Activated naive CD8-positive, alpha-beta T cell treated with anti-CD3 and anti-CD28 coated beads, Interleukin-2, amount 50 U/mL, for 16 hours (primary cell): ENCODE results near the gene TP53.
"Not testable (repeated sequence)": the region's sequence is repeated elsewhere in the genome, so short reads cannot be mapped to it uniquely, and the experiment has no call there.

ENCODE experiments used
- DNase-seq: peaks from one replicate; pipeline ENCODE4 v3.0.0-alpha.2; 2020; ENCODE audit warnings: low read depth, low spot score

Gene TP53

DNA sequence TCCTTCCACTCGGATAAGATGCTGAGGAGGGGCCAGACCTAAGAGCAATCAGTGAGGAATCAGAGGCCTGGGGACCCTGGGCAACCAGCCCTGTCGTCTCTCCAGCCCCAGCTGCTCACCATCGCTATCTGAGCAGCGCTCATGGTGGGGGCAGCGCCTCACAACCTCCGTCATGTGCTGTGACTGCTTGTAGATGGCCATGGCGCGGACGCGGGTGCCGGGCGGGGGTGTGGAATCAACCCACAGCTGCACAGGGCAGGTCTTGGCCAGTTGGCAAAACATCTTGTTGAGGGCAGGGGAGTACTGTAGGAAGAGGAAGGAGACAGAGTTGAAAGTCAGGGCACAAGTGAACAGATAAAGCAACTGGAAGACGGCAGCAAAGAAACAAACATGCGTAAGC lies 12.4 kb downstream of the TP53 start:
- no peak for DNase-seq

DNA sequence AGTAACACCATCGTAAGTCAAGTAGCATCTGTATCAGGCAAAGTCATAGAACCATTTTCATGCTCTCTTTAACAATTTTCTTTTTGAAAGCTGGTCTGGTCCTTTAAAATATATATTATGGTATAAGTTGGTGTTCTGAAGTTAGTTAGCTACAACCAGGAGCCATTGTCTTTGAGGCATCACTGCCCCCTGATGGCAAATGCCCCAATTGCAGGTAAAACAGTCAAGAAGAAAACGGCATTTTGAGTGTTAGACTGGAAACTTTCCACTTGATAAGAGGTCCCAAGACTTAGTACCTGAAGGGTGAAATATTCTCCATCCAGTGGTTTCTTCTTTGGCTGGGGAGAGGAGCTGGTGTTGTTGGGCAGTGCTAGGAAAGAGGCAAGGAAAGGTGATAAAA lies 14.1 kb downstream of the TP53 start:
- no peak for DNase-seq

DNA sequence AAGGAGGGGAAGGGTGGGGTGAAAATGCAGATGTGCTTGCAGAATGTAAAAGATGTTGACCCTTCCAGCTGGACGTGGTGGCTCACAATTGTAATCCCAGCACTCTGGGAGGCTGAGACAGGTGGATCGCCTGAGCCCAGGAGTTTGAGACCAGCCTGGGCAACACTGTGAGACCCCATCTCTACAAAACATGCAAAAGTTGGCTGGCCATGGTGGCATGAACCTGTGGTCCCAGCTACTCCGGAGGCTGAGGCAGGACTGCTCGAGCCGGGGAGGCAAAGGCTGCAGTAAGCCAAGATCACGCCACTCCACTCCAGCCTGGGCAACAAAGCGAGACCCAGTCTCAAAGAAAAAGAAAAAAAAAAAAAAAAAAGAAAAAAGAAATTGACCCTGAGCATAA lies 18.8 kb downstream of the TP53 start:
- no peak for DNase-seq

DNA sequence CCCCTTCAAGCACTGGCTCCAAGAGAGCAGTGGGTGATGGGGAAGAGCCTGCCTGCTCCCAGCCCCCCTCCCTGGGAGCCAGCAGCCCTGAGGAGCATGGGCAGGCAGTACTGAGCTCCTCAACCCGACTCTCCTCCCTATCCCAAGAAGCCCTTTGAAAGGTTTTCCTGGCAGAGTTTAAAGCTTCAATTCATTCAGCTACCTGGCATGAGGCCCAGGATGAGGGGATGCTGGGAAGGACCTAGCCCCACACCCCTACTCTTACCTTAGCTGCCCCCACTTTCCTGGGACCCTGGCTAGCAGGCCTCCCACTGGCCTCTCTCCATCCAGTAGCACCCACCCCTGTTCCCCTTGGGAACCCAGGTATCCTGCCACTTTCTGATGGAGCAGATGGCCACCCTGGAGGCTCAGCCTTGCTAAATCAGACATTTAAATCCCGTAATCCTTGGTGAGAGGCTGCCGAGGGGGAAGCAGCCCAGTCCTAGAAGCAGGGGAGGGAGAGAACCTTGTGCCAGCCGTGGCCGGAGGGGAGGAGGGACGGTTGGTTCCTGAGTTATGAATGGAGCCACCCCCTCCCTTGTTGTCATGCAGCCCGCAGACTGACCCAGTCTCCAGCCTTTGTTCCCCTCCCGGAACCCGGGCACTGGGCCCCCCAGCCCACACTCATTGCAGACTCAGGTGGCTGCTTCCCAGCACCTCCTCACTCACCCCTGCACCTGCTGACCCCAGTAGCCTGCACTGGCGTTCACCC lies 19.5 kb downstream of the TP53 start:
- DNase-seq = no peak

DNA sequence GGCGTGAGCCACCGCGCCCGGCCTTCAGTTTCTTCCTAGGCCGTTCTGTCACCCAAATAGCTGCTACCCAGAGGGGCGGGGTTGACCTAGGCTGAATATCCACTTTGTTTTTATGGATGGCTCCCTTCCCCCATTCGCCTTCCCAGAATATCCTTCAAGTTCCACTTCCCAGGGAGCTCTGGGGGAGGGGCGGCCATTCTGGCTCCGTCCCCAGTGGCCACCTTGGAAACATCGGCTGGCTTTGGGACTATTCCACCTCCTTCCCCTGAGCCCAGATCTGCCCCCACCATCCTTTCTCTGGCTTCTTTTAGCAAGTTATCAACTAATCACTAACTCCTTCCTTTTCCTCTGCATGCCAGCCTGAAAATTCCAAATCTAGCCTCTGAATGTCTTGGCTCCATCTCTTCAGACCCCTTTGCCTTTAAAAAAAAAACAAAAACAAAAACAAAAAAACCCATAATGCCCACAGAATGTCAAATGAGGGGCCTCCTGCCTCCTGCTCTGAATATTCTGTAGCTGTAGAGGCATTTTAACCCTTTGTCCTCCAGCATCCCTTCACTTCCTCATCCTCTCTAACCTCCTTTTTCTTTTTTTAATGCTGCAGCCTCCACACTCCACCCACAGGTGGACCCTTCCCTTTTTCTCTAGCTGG lies 30.2 kb downstream of the TP53 start:
- DNase-seq = no peak

DNA sequence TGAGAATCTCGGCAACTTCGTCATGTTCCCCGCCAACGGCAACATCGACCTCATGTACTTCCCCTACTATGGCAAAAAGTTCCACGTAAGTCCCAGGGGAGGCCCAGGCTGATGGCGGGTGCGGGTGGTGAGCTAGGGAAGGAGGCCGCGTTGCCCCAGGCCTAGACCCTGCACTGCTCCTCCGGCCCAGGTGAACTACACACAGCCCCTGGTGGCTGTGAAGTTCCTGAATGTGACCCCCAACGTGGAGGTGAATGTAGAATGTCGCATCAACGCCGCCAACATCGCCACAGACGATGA lies 31.8 kb downstream of the TP53 start:
- DNase-seq = no peak

DNA sequence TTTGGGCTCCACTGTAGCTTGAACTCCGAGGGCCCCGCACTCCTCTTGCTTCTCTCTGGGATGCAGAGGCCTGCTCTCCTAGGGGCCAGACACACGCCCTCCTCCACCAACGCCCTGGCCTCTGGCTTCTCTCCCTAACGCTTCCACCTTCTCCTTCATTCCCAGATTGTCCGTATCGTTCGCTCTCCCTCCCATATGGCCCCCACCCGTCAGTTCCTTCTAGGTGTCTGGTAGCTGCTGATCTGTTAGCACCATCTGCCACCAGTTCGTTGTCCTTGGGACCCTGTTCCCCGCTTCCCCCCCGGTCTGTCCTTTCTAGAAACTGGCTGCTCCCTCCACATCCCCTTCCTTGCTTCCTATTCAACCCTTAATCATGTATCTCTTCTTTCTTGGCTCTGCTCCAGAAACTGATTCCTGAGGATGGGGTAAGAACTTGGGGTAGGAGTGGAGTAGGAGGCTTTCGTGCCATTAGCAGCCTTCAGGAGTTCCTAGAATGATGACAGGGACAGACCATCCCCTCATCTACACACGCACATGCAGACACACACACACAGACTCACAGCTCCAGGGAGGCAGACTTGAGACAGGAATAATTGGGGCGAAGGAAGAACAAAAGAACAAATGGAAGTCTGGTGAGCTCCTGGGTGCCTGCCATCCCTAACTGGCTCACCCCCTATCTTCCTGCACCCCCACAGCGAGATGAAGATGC lies 32.3 kb downstream of the TP53 start:
- DNase-seq = no peak

DNA sequence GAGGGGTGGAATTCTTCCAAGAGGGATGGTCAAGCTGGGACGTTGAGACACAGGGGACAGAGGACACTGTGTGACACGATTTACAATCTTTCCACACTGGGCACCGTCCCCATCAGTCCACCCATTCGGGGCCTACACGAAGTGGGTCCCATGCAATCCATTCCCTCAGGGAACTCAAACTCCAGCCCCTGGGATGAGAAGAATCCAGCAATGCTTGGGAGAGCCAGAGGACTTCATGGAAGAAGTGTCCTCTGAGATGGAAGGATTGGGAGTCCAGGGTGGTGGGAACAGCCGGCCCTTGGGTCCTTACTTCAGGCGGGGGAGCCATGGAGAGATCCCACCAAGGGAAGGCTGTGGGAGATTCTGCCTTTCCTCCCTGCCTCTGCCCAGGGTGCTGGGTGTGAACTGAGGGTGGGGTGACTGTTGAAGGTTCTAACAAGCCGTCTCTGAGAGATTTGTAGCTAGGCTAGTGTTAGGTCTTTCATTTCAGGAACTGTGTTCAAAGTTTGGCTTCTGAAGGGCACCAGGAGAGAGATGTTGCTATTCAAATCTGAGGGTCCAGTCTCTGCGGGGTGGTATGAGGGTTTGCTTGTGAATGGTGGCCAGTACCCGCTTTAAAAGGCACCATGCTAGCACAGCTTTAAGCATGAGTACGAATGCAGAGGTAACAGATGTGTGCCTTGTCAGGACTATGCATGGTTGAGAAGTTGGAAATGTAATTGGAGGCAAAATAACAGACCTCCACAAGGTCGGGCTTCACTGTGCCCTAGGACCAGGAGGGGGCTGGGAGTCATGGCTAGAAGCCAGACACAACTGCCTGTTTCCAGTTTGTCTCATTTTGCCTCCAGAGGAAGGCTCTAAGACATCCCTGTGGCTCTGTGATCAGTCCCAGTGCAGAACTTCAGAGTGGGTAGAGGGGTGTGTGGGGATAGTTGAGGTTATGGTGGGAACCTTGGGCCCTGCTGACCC lies 34.6 kb downstream of the TP53 start:
- no peak for DNase-seq

DNA sequence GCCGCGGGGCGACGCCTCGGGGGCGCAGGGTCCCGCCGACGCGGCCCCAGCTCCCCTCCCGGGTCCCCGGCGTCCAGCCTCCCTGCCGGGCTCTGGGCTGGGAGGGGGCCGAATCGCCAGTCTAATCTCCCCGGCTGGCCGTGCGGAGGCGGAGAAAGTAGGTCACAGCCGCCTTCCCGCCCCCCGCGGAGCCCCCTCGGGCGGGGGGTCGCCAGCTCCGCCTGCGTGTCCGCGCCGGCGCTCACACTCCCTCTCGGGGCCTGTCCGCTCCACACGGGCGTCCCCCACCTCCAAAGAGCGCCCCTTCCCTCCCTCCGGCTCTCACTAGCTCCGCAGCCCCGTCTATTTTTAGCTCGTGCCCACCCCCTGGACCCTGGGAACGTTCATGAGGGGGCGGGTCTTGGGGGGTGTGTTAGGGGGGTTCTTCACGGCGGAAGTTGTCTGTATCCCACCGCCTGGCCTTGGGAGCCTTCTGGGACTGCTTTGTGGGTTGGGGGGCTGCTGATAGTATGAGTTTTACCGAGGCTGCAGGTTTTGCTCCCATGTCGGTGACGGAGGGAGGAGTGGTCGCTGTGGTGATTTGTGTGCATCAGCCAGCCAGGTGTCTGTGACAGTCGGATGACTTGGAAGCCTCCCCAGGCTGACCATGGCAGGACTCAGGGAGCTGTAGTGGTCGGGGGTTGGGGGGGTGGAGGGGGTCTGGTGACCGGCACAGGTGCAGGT lies 35.5 kb downstream of the TP53 start:
- no peak for DNase-seq

DNA sequence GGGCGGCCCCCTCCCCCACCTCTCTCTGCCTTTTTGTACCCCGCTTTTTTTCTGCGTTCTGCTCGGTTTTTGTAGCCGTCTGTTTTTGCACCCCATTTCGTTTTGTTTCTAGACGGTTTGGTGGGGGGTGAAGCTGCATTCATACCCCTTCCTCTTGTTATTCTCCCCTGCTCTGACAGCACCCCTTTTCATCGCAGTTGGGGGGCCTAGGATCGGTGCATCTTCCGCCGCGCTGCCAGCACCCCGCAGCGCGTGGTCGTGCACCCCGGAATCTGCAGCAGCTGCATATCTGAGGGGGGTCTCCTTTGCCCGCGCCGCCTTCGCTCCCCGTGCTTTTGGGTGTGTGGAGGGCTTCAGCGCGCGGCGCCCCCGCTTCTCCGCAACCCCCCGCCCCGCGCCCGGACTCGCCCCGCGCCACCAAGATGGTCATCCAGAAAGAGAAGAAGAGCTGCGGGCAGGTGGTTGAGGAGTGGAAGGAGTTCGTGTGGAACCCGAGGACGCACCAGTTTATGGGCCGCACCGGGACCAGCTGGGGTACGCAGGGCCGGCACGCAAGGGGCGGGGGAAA lies 36.1 kb downstream of the TP53 start:
- no peak for DNase-seq

DNA sequence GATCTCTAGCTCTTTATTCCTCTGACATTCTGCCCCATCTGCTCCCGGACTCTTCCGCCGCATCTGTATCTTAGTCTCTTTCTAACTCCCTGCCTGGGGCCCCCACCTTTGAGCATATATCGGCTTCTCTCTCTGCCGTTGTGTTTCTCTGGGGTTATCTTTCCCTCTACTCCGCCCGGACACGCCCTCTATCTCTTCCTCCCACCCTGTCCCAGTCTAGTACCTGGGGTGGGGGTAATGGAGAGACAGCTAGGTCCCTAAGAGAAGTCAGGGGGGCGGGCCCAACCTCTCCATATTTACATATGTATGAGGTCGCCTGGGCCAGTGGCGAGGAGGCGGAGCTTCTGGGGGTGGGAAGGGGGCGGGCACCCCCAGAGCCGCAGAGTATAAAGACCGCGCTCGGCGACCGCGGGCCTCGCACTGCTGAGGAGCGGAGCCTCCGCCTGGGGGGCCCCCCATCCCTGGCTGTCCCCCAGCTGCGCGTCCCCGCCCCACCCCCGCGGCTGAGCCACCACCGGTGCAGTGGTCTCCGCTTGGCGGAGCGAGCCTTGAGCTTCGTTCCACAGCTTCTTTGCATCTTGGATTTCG lies 36.7 kb downstream of the TP53 start, which contains the start of gene ATP1B2:
TSS of gene ATP1B2 (plus strand) at position 418 of the 588 bp plus-strand sequence. CDS start 593 bp downstream, outside the sequence.
- peak; percentile 54 for DNase-seq

DNA sequence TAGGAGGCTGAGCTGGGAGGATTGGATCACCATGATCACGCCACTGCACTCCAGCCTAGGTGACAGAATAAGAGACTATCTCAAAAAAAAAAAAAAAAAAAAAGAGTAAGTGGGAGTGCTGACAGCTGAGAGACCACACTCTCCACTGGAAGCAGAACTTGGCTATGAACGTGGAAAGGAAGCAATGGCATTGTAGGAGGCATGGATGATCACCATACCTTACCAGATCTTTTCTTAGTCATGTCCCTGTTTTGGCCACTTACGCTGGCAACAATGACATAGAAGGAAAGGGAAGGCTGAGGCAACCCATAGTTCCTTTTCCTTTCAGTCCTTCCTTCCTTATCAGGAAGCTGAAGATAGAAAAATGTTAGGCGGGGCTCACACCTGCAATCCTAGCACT lies 40.3 kb downstream of the TP53 start:
- DNase-seq = no peak

DNA sequence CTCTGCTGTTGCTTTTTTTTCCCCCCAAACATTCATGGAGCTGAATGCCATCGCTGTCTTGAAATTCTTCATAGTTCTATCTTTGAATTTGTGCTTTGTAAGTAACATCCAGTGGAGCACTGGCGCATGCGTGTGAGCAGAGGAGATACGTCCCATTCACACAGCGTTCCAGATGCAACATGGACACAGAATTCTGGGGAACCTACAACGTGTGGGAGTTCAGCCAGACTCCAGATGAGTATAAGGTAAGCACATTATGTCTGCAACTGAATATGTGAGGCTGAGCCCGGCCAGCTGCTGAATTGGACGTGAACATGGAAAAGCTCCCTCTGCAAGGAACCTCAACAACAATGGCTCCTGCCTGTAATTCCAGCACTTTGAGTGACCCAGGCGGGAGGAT lies 40.8 kb downstream of the TP53 start:
- DNase-seq = no peak

DNA sequence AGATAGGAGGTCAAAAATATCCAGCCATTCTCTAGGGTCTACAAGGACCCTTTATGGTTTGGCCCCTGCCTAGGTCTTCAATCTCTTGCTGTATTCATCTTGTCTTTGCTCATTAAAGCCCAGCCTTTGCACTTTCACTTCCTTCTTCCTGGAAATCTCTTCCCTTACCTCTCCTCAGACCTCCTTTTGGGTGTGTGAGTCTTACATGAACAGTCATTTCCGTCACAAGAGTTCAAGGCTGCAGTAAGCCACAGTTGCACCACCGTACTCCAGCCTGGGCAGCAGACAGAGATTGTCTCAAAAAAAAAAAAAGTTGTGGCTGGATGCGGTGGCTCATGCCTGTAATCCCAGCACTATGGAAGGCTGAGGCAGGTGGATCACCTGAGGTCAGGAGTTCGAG lies 42.5 kb downstream of the TP53 start:
- DNase-seq = no peak

DNA sequence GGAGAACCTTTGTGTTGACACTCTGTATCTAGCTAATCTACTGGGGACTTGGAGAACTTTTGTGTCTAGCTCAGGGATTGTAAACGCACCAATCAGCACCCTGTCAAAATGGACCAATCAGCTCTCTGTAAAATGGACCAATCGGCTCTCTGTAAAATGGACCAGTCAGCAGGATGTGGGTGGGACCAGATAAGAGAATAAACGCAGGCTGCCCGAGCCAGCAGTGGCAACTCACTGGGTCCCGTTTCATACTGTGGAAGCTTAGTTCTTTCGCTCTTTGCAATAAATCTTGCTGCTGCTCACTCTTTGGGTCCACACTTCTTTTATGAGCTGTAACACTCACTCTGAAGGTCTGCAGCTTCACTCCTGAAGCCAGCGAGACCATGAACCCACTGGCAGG lies 45.7 kb downstream of the TP53 start:
- not testable (repeated sequence) for DNase-seq

DNA sequence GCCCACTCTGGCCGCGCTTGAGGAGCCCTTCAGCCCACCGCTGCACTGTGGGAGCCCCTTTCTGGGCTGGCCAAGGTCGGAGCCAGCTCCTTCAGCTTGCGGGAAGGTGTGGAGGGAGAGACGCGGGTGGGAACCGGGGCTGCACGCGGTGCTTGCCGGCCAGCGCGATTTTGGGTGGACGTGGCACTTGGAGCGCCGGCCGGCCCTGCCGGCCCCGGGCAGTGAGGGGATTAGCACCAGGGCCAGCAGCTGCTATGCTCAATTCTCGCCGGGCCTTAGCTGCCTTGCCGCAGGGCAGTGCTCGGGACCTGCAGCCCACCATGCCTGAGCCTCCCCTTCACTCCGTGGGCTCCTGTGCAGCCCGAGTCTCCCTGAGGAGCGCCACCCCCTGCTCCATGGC lies 46.5 kb downstream of the TP53 start:
- no peak for DNase-seq

DNA sequence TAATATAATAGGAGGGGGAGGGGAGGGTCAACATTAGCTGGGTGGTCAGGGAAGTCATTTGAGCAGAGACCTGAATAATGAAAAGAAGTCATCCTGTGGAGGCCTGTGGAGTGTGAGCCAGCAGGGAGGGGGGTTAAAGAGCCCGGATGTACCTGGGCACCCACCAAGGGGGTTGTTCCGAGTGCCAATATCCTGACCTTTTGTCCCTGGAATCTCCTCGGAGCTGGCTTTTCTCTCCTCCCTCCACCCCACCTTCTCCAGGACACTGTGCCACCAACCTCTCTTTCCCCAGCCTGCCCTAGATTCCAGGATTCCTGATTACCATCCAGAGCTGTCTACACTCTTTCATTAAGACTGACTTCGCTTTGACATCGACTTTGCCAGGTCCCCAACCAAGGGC lies 51.1 kb downstream of the TP53 start:
- DNase-seq = no peak

DNA sequence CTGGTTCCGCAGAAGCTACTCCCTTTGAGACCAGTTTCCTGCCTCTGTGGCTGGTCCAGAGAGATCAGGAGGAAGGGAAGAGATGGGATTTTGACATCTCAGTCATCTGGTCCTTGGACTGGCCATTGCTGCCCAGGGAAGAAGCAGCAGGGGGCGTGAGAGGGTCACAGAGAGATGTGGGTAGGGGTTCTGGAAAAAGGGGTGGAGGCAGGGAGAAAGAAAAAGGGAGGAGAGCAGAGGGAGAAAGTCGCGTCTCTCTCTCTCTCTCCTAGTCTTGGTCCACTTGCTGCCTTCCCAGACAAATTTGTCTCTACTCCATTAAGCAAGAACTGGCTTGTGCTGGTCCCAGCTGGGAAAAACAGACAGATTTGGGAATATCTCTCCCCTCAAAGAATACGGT lies 52.9 kb downstream of the TP53 start:
- DNase-seq = no peak

DNA sequence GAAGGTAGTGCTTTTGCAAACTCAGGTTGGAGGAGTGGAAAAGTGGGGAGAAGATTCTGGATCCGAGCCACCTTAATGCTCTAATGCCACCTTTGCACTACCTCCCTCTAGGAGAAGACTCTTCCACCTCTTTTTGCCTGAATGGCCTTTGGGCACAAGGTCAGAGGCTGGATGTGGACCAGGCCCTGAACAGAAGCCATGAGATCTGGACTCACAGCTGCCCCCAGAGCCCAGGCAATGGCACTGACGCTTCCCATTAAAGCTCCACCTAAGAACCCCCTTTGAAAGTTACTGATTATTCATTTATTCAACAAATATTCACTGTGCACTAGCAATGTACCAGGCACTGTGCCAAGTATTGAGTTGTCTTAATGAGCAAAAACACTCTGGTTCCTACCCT lies 54.2 kb downstream of the TP53 start:
- DNase-seq = no peak

DNA sequence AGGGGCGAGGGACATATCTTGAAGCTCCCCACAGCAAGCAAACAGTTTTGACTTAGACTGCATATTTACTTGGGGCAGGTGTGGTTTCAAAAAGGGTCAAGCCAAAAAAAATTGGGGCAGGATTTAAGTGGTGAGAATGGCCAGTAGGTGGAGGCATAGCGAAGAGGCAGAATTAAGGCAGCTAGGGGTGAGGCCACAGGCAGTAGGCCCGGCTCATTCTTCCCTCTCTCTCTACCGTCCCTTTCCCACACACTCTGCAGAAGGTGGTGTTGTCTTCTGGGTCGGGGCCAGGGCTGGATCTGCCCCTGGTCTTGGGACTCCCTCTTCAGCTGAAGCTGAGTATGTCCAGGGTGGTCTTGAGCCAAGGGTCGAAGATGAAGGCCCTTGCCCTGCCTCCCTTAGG lies 54.8 kb downstream of the TP53 start:
- no peak for DNase-seq
